Hypothalamus (tissue), 51 donors: ENCODE measurements around the gene MTHFS.
"Not testable (repeated sequence)": the region's sequence is repeated elsewhere in the genome, so short reads cannot be mapped to it uniquely, and the experiment has no call there.

Experiments
- DNase-seq, 51 donors: peaks; one replicate each; lab custom pipeline; 2025; lab: John Stamatoyannopoulos, UW

MTHFS gene

GRCh38 chr15:79896634-79897379, at the start of gene MTHFS:
Gene MTHFS, minus strand, starts transcription at chr15:79897014. Its CDS starts 26 bp downstream, at chr15:79896988.
- DNase-seq: peak in 50 of 51 donors; percentile 22 to 93 (median 67)

- DNase-seq: no peak
Measured at GRCh38 chr15:79944622-79945021, 47.8 kb upstream of the MTHFS start.

GRCh38 chr15:79943820-79944219, 47.0 kb upstream of the MTHFS start:
- no peak for DNase-seq

GRCh38 chr15:79942741-79943481, 46.1 kb upstream of the MTHFS start:
- no peak for DNase-seq

GRCh38 chr15:79939399-79939798, 42.6 kb upstream of the MTHFS start:
- DNase-seq: no peak

GRCh38 chr15:79938143-79938542, 41.3 kb upstream of the MTHFS start:
- no peak for DNase-seq

GRCh38 chr15:79935556-79936201, 38.9 kb upstream of the MTHFS start:
- not testable (repeated sequence) for DNase-seq

GRCh38 chr15:79933231-79933630, 36.4 kb upstream of the MTHFS start:
- DNase-seq: no peak

GRCh38 chr15:79932447-79932846, 35.6 kb upstream of the MTHFS start:
- no peak for DNase-seq

- no peak for DNase-seq
Measured at GRCh38 chr15:79930516-79930915, 33.7 kb upstream of the MTHFS start.

GRCh38 chr15:79929412-79929811, 32.6 kb upstream of the MTHFS start:
- DNase-seq: no peak

- DNase-seq: not testable (repeated sequence)
Measured at GRCh38 chr15:79926116-79926515, 29.3 kb upstream of the MTHFS start.

- no peak for DNase-seq
Measured at GRCh38 chr15:79924379-79924778, 27.6 kb upstream of the MTHFS start.

GRCh38 chr15:79923515-79924169, 26.8 kb upstream of the MTHFS start:
- DNase-seq: peak in 50 of 51 donors; percentile 20 to 89 (median 74)

- peak in 36 of 51 donors; percentile 10 to 79 (median 50) for DNase-seq
Measured at GRCh38 chr15:79923079-79923514, 26.3 kb upstream of the MTHFS start.

GRCh38 chr15:79922512-79923078, 25.8 kb upstream of the MTHFS start:
- DNase-seq: peak in 3 of 51 donors; percentile 18 to 67 (median 19)

- no peak for DNase-seq
Measured at GRCh38 chr15:79919749-79920511, 23.1 kb upstream of the MTHFS start.

- no peak for DNase-seq
Measured at GRCh38 chr15:79919090-79919748, 22.4 kb upstream of the MTHFS start.

GRCh38 chr15:79918278-79918677, 21.5 kb upstream of the MTHFS start:
- no peak for DNase-seq
